PC-3 (cell line): ENCODE results near the gene CEP192. TPM values are rescaled to one million over a fixed set of nuclear protein-coding genes. Genes with fewer than 3 reads are reported as not detected.

Experiments
- ATAC-seq: fragments of 200-7000 bp; cut with Tn5 transposase; 2 replicates; pipeline ENCODE4 v1.9.1; 2020; ENCODE audit warnings: mild to moderate bottlenecking, moderate library complexity
- BruUV-seq: library from RNA; stranded (reverse); fragments of 400-500 nt; replicated peaks from 2 replicates; lab custom pipeline; 2021; lab: Mats Ljungman, UMichigan
- CTCF ChIA-PET: fragments of 300-600 bp; sonication (Branson Sonifier 250); formaldehyde crosslinking; loops from one replicate; lab custom pipeline; 2022; ENCODE audit warnings: antibody characterized with exemption; lab: Charles Lee
- POLR2A ChIA-PET: fragments of 300-600 bp; sonication (Branson Sonifier 250); formaldehyde crosslinking; loops from one replicate; lab custom pipeline; 2022; ENCODE audit warnings: antibody characterized with exemption; ENCODE audit not compliant: unreplicated experiment; lab: Charles Lee
- DNase-seq: peaks from one replicate; pipeline ENCODE4 v3.0.0-alpha.2; 2015
- H2AFZ ChIP-seq: fragments of 300-600 bp; sonication (generic); 2 replicates; pipeline ENCODE4 v1.6.0; 2016; ENCODE audit warnings: antibody characterized with exemption, low read length
- H3F3A ChIP-seq: fragments of 300-600 bp; sonication (generic); one replicate; pipeline ENCODE4 v1.6.0; 2017; ENCODE audit warnings: antibody characterized with exemption, low read length, control low read depth, mild to moderate bottlenecking; ENCODE audit not compliant: unreplicated experiment
- H3K27ac ChIP-seq: fragments of 300-600 bp; sonication (generic); 2 replicates; pipeline ENCODE4 v1.5.1; 2016; ENCODE audit warnings: mild to moderate bottlenecking, low read length
- H3K27me3 ChIP-seq: fragments of 300-600 bp; sonication (generic); 2 replicates; pipeline ENCODE4 v1.6.1; 2016; ENCODE audit warnings: low read length, mixed read lengths
- H3K36me3 ChIP-seq: fragments of 300-600 bp; sonication (generic); 2 replicates; pipeline ENCODE4 v1.6.1; 2016; ENCODE audit warnings: low read depth, mixed run types, low read length, mixed read lengths
- H3K4me1 ChIP-seq: fragments of 300-600 bp; sonication (generic); 2 replicates; pipeline ENCODE4 v1.5.1; 2016; ENCODE audit warnings: low read length; ENCODE audit not compliant: insufficient read depth
- H3K4me2 ChIP-seq: fragments of 300-600 bp; sonication (generic); 2 replicates; pipeline ENCODE4 v1.6.0; 2016; ENCODE audit warnings: low read length
- H3K4me3 ChIP-seq: fragments of 300-600 bp; sonication (generic); 2 replicates; pipeline ENCODE4 v1.5.1; 2016; ENCODE audit warnings: mild to moderate bottlenecking, low read length, mixed read lengths
- H3K79me2 ChIP-seq: fragments of 300-600 bp; sonication (generic); 2 replicates; pipeline ENCODE4 v1.6.1; 2017; ENCODE audit warnings: low read length, mixed read lengths
- H3K9ac ChIP-seq: fragments of 300-600 bp; sonication (generic); 2 replicates; pipeline ENCODE4 v1.6.0; 2016; ENCODE audit warnings: mild to moderate bottlenecking, low read length
- H3K9me2 ChIP-seq: fragments of 300-600 bp; sonication (generic); replicated peaks from 2 replicates; pipeline ENCODE4 v1.6.1; 2016; ENCODE audit warnings: mixed run types, low read length, mixed read lengths
- H3K9me3 ChIP-seq: fragments of 300-600 bp; sonication (generic); 2 replicates; pipeline ENCODE4 v1.6.1; 2016; ENCODE audit warnings: low read length, mixed read lengths
- H4K20me1 ChIP-seq: fragments of 300-600 bp; sonication (generic); 2 replicates; pipeline ENCODE4 v1.6.1; 2016; ENCODE audit warnings: low read length, mixed read lengths
- CTCF ChIP-seq: fragments of 300-600 bp; sonication (generic); conservative IDR thresholded peaks from 2 replicates; pipeline ENCODE4 v1.5.1; 2017; ENCODE audit warnings: antibody characterized with exemption, low read depth, mild to moderate bottlenecking, low read length
- EZH2 ChIP-seq: fragments of 300-600 bp; sonication (generic); IDR thresholded peaks from one replicate; pipeline ENCODE4 v1.6.1; 2017; ENCODE audit warnings: antibody characterized with exemption, mild to moderate bottlenecking, low read length; ENCODE audit not compliant: unreplicated experiment
- EZH2phosphoT487 ChIP-seq: fragments of 300-600 bp; sonication (generic); IDR thresholded peaks from 2 replicates; pipeline ENCODE4 v1.6.1; 2018; ENCODE audit warnings: mild to moderate bottlenecking, antibody characterized with exemption, low read length, borderline replicate concordance
- intact Hi-C: fragments of 100-400 bp; cut with micrococcal nuclease; formaldehyde crosslinking; loops from 2 replicates; pipeline ENCODE4 v1.9.0; 2023
- total RNA-seq: library from RNA; depleted of rRNA; stranded (reverse); fragments of >200 nt; gene quantifications from 2 replicates; pipeline ENCODE4 v1.2.3, GENCODE V29; 2014

Gene CEP192
- total RNA-seq, 1 experiment from 2014 or later, result 32.6 TPM

DNA sequence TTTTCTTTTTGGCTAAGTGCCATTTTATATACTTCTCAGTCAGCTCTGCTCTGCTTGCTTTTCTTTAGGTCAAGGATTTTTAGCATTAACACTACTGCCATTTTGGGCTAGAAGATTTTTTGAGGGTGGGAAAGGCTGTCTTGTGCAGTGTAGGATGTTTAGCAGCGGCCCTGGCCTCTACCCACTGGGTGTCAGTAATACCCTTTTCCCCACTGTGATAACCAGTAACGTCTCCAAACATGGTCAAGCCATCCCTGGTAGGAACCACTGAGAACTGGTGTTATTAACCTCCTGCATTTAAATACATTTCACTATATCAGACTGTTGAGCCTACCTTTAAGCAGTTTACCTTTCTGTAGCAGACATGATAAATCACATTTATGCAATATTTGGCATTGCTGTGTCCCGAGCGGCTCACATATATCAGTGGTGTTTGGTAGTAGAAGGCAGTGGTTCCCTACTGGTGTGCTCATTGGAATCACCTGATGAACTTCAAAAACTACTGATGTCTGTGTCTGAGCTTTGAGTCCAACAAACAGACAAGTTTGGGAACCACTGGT lies 70.5 kb downstream of the CEP192 start:
- DNase-seq (no peak), ATAC-seq (no peak)
- no peaks in the 10 kb centered on the region for H3K4me1 ChIP-seq
- H3K36me3 ChIP-seq, result peaks cover 56% of the 10 kb centered on the region
- H3K27ac ChIP-seq, result no peak overlapping the region
- H3F3A ChIP-seq, result no peaks in the 10 kb centered on the region
- ChIA-PET CTCF (no interaction called here), POLR2A (no interaction called here)
- H3K27me3 ChIP-seq, result no peaks in the 10 kb centered on the region
- intact Hi-C loops, result loop anchor here (10.0 kb wide), 1 partner anchor 53 kb away; no protein-coding TSS in a partner anchor
- no peak overlapping the region for H2AFZ ChIP-seq
- H3K9me2 ChIP-seq, result no peaks in the 10 kb centered on the region
- H3K4me3 ChIP-seq, result no peak overlapping the region
- no peak overlapping the region for H3K9ac ChIP-seq
- peaks cover 11% of the 10 kb centered on the region; the same call in 1 of the 2 replicates for H3K79me2 ChIP-seq
- H3K4me2 ChIP-seq, result no peak overlapping the region
- BruUV-seq, result no TSS peak
- no peak for TF ChIP-seq CTCF
- no peak for TF ChIP-seq EZH2phosphoT487
- TF ChIP-seq EZH2, result no peak
- no peaks in the 10 kb centered on the region for H3K9me3 ChIP-seq
- H4K20me1 ChIP-seq, result no peaks in the 10 kb centered on the region

DNA sequence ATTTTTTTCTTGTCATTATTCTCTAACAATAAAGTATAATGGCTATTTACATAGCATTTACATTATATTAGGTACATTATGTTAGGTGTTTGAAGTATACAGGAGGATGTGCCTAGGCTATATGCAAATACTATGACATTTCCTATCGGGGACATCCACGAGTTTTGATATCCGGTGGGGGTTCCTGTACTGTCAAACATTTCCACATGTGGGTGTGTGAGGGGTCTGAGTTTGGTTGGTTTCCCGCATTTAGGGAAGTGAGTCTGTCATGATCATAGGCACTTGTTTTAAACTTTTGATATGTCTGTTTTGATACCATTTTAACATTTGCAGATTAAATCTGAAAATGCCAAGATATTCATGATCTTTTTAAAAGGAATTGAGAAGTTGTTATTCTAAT lies 76.0 kb downstream of the CEP192 start:
- H3K27me3 ChIP-seq, result no peaks in the 10 kb centered on the region
- no peaks in the 10 kb centered on the region for H3F3A ChIP-seq
- DNase-seq, result no peak
- H3K9me2 ChIP-seq, result no peaks in the 10 kb centered on the region
- H3K9me3 ChIP-seq, result no peaks in the 10 kb centered on the region
- no peak for TF ChIP-seq EZH2
- TF ChIP-seq EZH2phosphoT487, result no peak
- TF ChIP-seq CTCF, result no peak
- H3K4me2 ChIP-seq, result no peak overlapping the region
- no peak overlapping the region for H2AFZ ChIP-seq
- intact Hi-C loops, result loop anchor here (10.0 kb wide), 1 partner anchor 48 kb away; no protein-coding TSS in a partner anchor
- peaks cover 11% of the 10 kb centered on the region; the same call in 1 of the 2 replicates for H3K79me2 ChIP-seq
- H4K20me1 ChIP-seq, result no peaks in the 10 kb centered on the region
- no peak overlapping the region for H3K27ac ChIP-seq
- BruUV-seq, result no TSS peak
- no peak for ATAC-seq
- H3K4me1 ChIP-seq, result no peaks in the 10 kb centered on the region
- peaks cover 62% of the 10 kb centered on the region for H3K36me3 ChIP-seq
- ChIA-PET POLR2A (no interaction called here), CTCF (no interaction called here)
- no peak overlapping the region for H3K4me3 ChIP-seq
- no peak overlapping the region for H3K9ac ChIP-seq

GRCh38 chr18:13067966-13068365 lies 76.8 kb downstream of the CEP192 start:
- Histone ChIP-seq H4K20me1 (no peaks in the 10 kb centered on the region), H3K27ac (no peak overlapping the region), H3K9me3 (no peaks in the 10 kb centered on the region), H3K27me3 (no peaks in the 10 kb centered on the region), H3K9ac (no peak overlapping the region), H3K79me2 (peaks cover 11% of the 10 kb centered on the region; the same call in 1 of the 2 replicates), H3F3A (no peaks in the 10 kb centered on the region), H2AFZ (no peak overlapping the region), H3K4me3 (no peak overlapping the region), H3K36me3 (peaks cover 65% of the 10 kb centered on the region), H3K9me2 (no peaks in the 10 kb centered on the region), H3K4me2 (no peak overlapping the region), H3K4me1 (no peaks in the 10 kb centered on the region)
- no peak for ATAC-seq
- CTCF ChIA-PET, result no interaction called here
- POLR2A ChIA-PET, result no interaction called here
- intact Hi-C loops, result loop anchor here (10.0 kb wide), 1 partner anchor 47 kb away; no protein-coding TSS in a partner anchor
- BruUV-seq, result no TSS peak
- DNase-seq, result no peak
- no peak for TF ChIP-seq CTCF
- TF ChIP-seq EZH2, result no peak
- no peak for TF ChIP-seq EZH2phosphoT487
